ENCODE measurements around the gene CIAO2A.

DNA sequence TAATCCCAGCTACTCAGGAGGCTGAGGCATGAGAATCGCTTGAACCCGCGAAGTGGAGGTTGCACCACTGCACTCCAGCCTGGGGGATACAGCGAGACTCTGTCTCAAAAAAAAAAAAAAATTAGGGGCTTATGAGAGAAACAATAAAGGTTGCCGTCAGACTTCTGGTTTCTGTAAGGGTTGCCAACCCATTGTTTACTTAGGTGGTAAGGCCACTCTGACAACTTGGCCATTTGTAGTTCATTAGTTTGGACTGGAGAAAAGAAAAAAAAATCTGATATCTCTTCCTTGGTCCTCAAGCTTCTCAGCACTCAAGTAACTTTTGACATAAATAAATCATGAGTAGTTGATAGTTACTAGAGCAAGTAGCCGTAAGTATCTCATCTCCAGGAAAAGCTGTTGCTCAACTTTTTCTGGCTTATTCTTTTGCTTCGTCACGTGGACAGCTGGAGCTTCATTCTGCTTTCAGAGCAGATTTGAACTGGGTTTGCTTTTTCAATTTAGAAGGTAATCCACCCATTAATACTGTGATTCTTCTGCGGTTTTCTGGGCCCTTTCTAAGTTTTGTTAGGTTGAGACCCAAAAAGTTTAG is 11.6 kb upstream of the CIAO2A start:
- TF ChIP-seq, protein P1, sequence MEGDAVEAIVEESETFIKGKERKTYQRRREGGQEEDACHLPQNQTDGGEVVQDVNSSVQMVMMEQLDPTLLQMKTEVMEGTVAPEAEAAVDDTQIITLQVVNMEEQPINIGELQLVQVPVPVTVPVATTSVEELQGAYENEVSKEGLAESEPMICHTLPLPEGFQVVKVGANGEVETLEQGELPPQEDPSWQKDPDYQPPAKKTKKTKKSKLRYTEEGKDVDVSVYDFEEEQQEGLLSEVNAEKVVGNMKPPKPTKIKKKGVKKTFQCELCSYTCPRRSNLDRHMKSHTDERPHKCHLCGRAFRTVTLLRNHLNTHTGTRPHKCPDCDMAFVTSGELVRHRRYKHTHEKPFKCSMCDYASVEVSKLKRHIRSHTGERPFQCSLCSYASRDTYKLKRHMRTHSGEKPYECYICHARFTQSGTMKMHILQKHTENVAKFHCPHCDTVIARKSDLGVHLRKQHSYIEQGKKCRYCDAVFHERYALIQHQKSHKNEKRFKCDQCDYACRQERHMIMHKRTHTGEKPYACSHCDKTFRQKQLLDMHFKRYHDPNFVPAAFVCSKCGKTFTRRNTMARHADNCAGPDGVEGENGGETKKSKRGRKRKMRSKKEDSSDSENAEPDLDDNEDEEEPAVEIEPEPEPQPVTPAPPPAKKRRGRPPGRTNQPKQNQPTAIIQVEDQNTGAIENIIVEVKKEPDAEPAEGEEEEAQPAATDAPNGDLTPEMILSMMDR (IDR thresholded peaks at IDR 0.05), result no peak
- TF ChIP-seq, protein P2, sequence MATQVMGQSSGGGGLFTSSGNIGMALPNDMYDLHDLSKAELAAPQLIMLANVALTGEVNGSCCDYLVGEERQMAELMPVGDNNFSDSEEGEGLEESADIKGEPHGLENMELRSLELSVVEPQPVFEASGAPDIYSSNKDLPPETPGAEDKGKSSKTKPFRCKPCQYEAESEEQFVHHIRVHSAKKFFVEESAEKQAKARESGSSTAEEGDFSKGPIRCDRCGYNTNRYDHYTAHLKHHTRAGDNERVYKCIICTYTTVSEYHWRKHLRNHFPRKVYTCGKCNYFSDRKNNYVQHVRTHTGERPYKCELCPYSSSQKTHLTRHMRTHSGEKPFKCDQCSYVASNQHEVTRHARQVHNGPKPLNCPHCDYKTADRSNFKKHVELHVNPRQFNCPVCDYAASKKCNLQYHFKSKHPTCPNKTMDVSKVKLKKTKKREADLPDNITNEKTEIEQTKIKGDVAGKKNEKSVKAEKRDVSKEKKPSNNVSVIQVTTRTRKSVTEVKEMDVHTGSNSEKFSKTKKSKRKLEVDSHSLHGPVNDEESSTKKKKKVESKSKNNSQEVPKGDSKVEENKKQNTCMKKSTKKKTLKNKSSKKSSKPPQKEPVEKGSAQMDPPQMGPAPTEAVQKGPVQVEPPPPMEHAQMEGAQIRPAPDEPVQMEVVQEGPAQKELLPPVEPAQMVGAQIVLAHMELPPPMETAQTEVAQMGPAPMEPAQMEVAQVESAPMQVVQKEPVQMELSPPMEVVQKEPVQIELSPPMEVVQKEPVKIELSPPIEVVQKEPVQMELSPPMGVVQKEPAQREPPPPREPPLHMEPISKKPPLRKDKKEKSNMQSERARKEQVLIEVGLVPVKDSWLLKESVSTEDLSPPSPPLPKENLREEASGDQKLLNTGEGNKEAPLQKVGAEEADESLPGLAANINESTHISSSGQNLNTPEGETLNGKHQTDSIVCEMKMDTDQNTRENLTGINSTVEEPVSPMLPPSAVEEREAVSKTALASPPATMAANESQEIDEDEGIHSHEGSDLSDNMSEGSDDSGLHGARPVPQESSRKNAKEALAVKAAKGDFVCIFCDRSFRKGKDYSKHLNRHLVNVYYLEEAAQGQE (IDR thresholded peaks at IDR 0.05; ENCODE audit: insufficient read depth in 1 of 2, low read depth in 2 of 2, low read length in 1 of 2), result no peak
- no peak for TF ChIP-seq POLR2AphosphoS5 (IDR thresholded peaks at IDR 0.05; ENCODE audit: low read depth, low read length)
